H9 (cell line): ENCODE results near the gene FAP. TPM values are rescaled to one million over a fixed set of nuclear protein-coding genes. Genes with fewer than 3 reads are reported as not detected.

Experiments
- DNase-seq: peaks from one replicate; pipeline ENCODE4 v3.0.0-alpha.2; 2017
- H2AFZ ChIP-seq: one replicate; pipeline ENCODE4 v1.6.1; 2013; ENCODE audit warnings: mild to moderate bottlenecking, low read length, control low read depth, moderate library complexity
- H2AK5ac ChIP-seq: 2 replicates; pipeline ENCODE4 v1.6.1; 2013; ENCODE audit warnings: low read length, control low read depth, mixed read lengths; ENCODE audit not compliant: insufficient read length
- H2BK120ac ChIP-seq: one replicate; pipeline ENCODE4 v1.6.1; 2013; ENCODE audit warnings: low read depth, mild to moderate bottlenecking, low read length, control low read depth, inconsistent platforms; ENCODE audit not compliant: poor library complexity, severe bottlenecking
- H2BK12ac ChIP-seq: 2 replicates; pipeline ENCODE4 v1.6.1; 2013; ENCODE audit warnings: low read length, control low read depth, mixed read lengths, low read depth; ENCODE audit not compliant: insufficient read length
- H2BK15ac ChIP-seq: 2 replicates; pipeline ENCODE4 v1.6.1; 2013; ENCODE audit warnings: low read depth, low read length, control low read depth
- H2BK20ac ChIP-seq: one replicate; pipeline ENCODE4 v1.6.1; 2013; ENCODE audit warnings: low read depth, mild to moderate bottlenecking, low read length, control low read depth, inconsistent platforms; ENCODE audit not compliant: poor library complexity, severe bottlenecking
- H2BK5ac ChIP-seq: 2 replicates; pipeline ENCODE4 v1.6.1; 2013; ENCODE audit warnings: low read length, control low read depth, mixed read lengths; ENCODE audit not compliant: insufficient read length
- H3K14ac ChIP-seq: 2 replicates; pipeline ENCODE4 v1.6.1; 2013; ENCODE audit warnings: low read length, control low read depth; ENCODE audit not compliant: insufficient read depth
- H3K18ac ChIP-seq: 2 replicates; pipeline ENCODE4 v1.6.1; 2013; ENCODE audit warnings: low read depth, mild to moderate bottlenecking, mixed read lengths, low read length, control low read depth; ENCODE audit not compliant: insufficient read length
- H3K23ac ChIP-seq: 2 replicates; pipeline ENCODE4 v1.6.1; 2013; ENCODE audit warnings: low read length, control low read depth, mixed read lengths, low read depth; ENCODE audit not compliant: insufficient read length
- H3K23me2 ChIP-seq: 2 replicates; pipeline ENCODE4 v1.6.1; 2013; ENCODE audit warnings: low read depth, mild to moderate bottlenecking, mixed read lengths, low read length, control low read depth; ENCODE audit not compliant: insufficient read length, poor library complexity, severe bottlenecking
- H3K27ac ChIP-seq: 2 replicates; pipeline ENCODE4 v1.5.1; 2013; ENCODE audit warnings: low read length, control low read depth, mixed read lengths, low read depth; ENCODE audit not compliant: insufficient read length
- H3K27me3 ChIP-seq: 2 replicates; pipeline ENCODE4 v1.6.1; 2013; ENCODE audit warnings: low read length, control low read depth, inconsistent platforms; ENCODE audit not compliant: insufficient read depth
- H3K4ac ChIP-seq: 2 replicates; pipeline ENCODE4 v1.6.1; 2013; ENCODE audit warnings: low read depth, mild to moderate bottlenecking, control low read depth, inconsistent platforms, low read length, moderate library complexity
- H3K4me1 ChIP-seq: 2 replicates; pipeline ENCODE4 v1.6.1; 2013; ENCODE audit warnings: low read length, control low read depth, inconsistent platforms; ENCODE audit not compliant: insufficient read depth
- H3K4me2 ChIP-seq: 2 replicates; pipeline ENCODE4 v1.6.1; 2013; ENCODE audit warnings: low read length, control low read depth, mixed read lengths; ENCODE audit not compliant: insufficient read length, insufficient read depth
- H3K56ac ChIP-seq: 2 replicates; pipeline ENCODE4 v1.6.1; 2013; ENCODE audit warnings: low read depth, mild to moderate bottlenecking, mixed read lengths, low read length, control low read depth; ENCODE audit not compliant: insufficient read length
- H3K79me1 ChIP-seq: 2 replicates; pipeline ENCODE4 v1.6.1; 2013; ENCODE audit warnings: low read depth, mild to moderate bottlenecking, moderate library complexity, low read length, control low read depth, inconsistent platforms; ENCODE audit not compliant: insufficient read depth, poor library complexity, severe bottlenecking
- H3K79me2 ChIP-seq: 2 replicates; pipeline ENCODE4 v1.6.1; 2013; ENCODE audit warnings: low read length, control low read depth, inconsistent platforms; ENCODE audit not compliant: insufficient read depth
- H3K9ac ChIP-seq: 2 replicates; pipeline ENCODE4 v1.6.1; 2013; ENCODE audit warnings: low read length, control low read depth, mixed read lengths; ENCODE audit not compliant: insufficient read length; ENCODE audit errors: extremely low read depth
- H3K9me3 ChIP-seq: one replicate; pipeline ENCODE4 v1.6.1; 2013; ENCODE audit warnings: low read depth, low read length, inconsistent platforms; ENCODE audit not compliant: control insufficient read depth
- H3T11ph ChIP-seq: one replicate; pipeline ENCODE4 v1.6.1; 2013; ENCODE audit warnings: mild to moderate bottlenecking, low read length, control low read depth, inconsistent platforms
- H4K20me1 ChIP-seq: one replicate; pipeline ENCODE4 v1.6.1; 2013; ENCODE audit not compliant: control insufficient read depth, insufficient read length, insufficient read depth
- H4K5ac ChIP-seq: 2 replicates; pipeline ENCODE4 v1.6.1; 2013; ENCODE audit warnings: low read depth, mild to moderate bottlenecking, mixed read lengths, low read length, control low read depth; ENCODE audit not compliant: insufficient read length
- H4K8ac ChIP-seq: replicated peaks from 2 replicates; pipeline ENCODE4 v1.6.1; 2013; ENCODE audit warnings: low read length, control low read depth, mixed read lengths, low read depth; ENCODE audit not compliant: insufficient read length
- H4K91ac ChIP-seq: 2 replicates; pipeline ENCODE4 v1.6.1; 2013; ENCODE audit warnings: low read depth, mild to moderate bottlenecking, moderate library complexity, mixed read lengths, low read length, control low read depth; ENCODE audit not compliant: insufficient read length
- H3K27ac Mint-ChIP-seq, 3 experiments: 2 replicates in 2 of 3; 3 replicates in 1 of 3; pipeline ENCODE4 v1.8.0; 2020 to 2021; ENCODE audit warnings: mixed read lengths in 3 of 3, mild to moderate bottlenecking in 1 of 3, moderate library complexity in 1 of 3
- H3K27me3 Mint-ChIP-seq: 2 replicates; pipeline ENCODE4 v1.8.0; 2021; ENCODE audit warnings: low read depth, mild to moderate bottlenecking, moderate library complexity, mixed read lengths
- H3K36me3 Mint-ChIP-seq, 3 experiments: 2 replicates in 2 of 3; 3 replicates in 1 of 3; pipeline ENCODE4 v1.8.0; 2020 to 2021; ENCODE audit warnings: low read depth in 3 of 3, mixed read lengths in 3 of 3; ENCODE audit not compliant: insufficient read depth in 1 of 3
- H3K4me1 Mint-ChIP-seq, 2 experiments: 2 replicates each; pipeline ENCODE4 v1.8.0; 2020; ENCODE audit warnings: mixed read lengths in 2 of 2
- H3K4me3 Mint-ChIP-seq, 2 experiments: 2 replicates in 1 of 2; 3 replicates in 1 of 2; pipeline ENCODE4 v1.8.0; 2020 to 2021; ENCODE audit warnings: mild to moderate bottlenecking in 2 of 2, mixed read lengths in 2 of 2, moderate library complexity in 1 of 2
- H3K9me3 Mint-ChIP-seq, 2 experiments: 2 replicates in 1 of 2; 3 replicates in 1 of 2; pipeline ENCODE4 v1.8.0; 2020; ENCODE audit warnings: mild to moderate bottlenecking in 2 of 2, mixed read lengths in 2 of 2, moderate library complexity in 1 of 2
- CTCF ChIP-seq: fragments of 200-600 bp; sonication (generic); conservative IDR thresholded peaks from 3 replicates; pipeline ENCODE4 v1.8.0; 2021; ENCODE audit warnings: antibody characterized with exemption, mild to moderate bottlenecking
- WGBS: extraction: QIAGEN DNeasy Blood & Tissue Kit; methylation state at CpG from one replicate; pipeline ENCODE4 v1.1.7; 2013; ENCODE audit warnings: missing lambda C conversion rate, low lambda C conversion rate, mixed read lengths; ENCODE audit not compliant: insufficient read length; ENCODE audit errors: extremely low coverage; 5-methylcytosine and 5-hydroxymethylcytosine counted together
- total RNA-seq: library from RNA; stranded (reverse); gene quantifications from 2 replicates; pipeline ENCODE4 v1.2.1, GENCODE V29; 2021

FAP gene
- total RNA-seq, 1 experiment from 2014 or later, result not detected

DNA sequence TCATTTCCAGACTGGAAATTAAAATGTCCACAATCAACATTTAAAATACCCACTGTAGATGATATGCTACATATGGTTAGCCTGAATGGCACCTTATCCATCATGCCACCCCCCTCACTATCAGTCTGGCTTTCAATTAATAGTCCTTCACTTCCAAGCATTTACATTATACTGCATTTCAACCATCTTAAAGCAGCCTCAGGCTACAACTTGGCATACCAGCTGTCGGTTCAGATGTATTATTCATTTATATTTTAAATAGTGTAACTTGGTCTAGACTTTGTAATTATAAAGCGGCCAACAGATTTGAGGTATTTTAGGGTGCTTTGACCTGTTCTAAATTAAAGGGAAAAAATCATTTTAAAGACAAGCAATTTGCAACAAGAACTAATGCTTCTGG, 93.8 kb downstream of the FAP start:
- Histone ChIP-seq H4K8ac (no peak overlapping the region), H4K91ac (no peak overlapping the region), H3K4me2 (no peak overlapping the region), H4K20me1 (no peaks in the 10 kb centered on the region), H4K5ac (no peak overlapping the region), H3K23me2 (no peaks in the 10 kb centered on the region), H2AFZ (no peak overlapping the region), H3K18ac (no peak overlapping the region), H3K4me1 (peaks cover 3% of the 10 kb centered on the region; the same call in 1 of the 2 replicates), H3K9ac (no peak overlapping the region), H2AK5ac (no peak overlapping the region), H3K14ac (no peak overlapping the region), H2BK12ac (no peak overlapping the region), H3K9me3 (no peaks in the 10 kb centered on the region), H2BK5ac (no peak overlapping the region), H3K79me2 (no peaks in the 10 kb centered on the region), H3K27me3 (no peaks in the 10 kb centered on the region), H2BK20ac (no peak overlapping the region), H3K4ac (no peak overlapping the region), H3K23ac (no peak overlapping the region), H3T11ph (no peak overlapping the region), H3K27ac (no peak overlapping the region), H3K79me1 (no peaks in the 10 kb centered on the region), H2BK15ac (no peak overlapping the region), H3K56ac (no peak overlapping the region), H2BK120ac (no peak overlapping the region)
- TF ChIP-seq CTCF, result no peak
- H3K27ac Mint-ChIP-seq, result no peak overlapping the region
- peaks cover 5 to 10% of the 10 kb centered on the region in 2 experiments; a peak in 2 of 4 replicates for H3K4me1 Mint-ChIP-seq
- peaks cover 13% of the 10 kb centered on the region for H3K27me3 Mint-ChIP-seq
- no peaks in the 10 kb centered on the region for H3K9me3 Mint-ChIP-seq
- H3K4me3 Mint-ChIP-seq, result no peak overlapping the region
- DNase-seq, result no peak
- no peaks in the 10 kb centered on the region for H3K36me3 Mint-ChIP-seq
- no CpG with 5 or more reads among the region's 2 CpGs for WGBS
